NCI-H2171 (cell line): ENCODE data around the gene TUBGCP6.

Experiments
- DNase-seq: peaks from one replicate; lab custom pipeline; 2025; lab: John Stamatoyannopoulos, UW

Gene TUBGCP6

GRCh38 chr22:50250555-50251476, 6.0 kb upstream of the TUBGCP6 start, which contains the start of gene HDAC10:
HDAC10 (minus strand) TSS chr22:50251265; CDS start chr22:50251032, 233 bp downstream.
- DNase-seq = peak; percentile 79

GRCh38 chr22:50250249-50250554, 5.4 kb upstream of the TUBGCP6 start:
- no peak for DNase-seq

- no peak for DNase-seq
Observed at GRCh38 chr22:50249341-50250248, 4.8 kb upstream of the TUBGCP6 start.

- no peak for DNase-seq
Observed at GRCh38 chr22:50248196-50249081, 3.6 kb upstream of the TUBGCP6 start.

GRCh38 chr22:50247748-50248147, 2.9 kb upstream of the TUBGCP6 start:
- DNase-seq = peak; percentile 68

- no peak for DNase-seq
Observed at GRCh38 chr22:50246242-50247175, 1.7 kb upstream of the TUBGCP6 start.

GRCh38 chr22:50245214-50246072, 620 bp upstream of the TUBGCP6 start:
- DNase-seq = peak; percentile 79

- no peak for DNase-seq
Observed at GRCh38 chr22:50243685-50244419, 971 bp downstream of the TUBGCP6 start.

- no peak for DNase-seq
Observed at GRCh38 chr22:50242406-50242949, 2.3 kb downstream of the TUBGCP6 start.

- DNase-seq = no peak
Observed at GRCh38 chr22:50238755-50239154, 6.1 kb downstream of the TUBGCP6 start.

- DNase-seq = no peak
Observed at GRCh38 chr22:50236731-50237409, 8.0 kb downstream of the TUBGCP6 start.

GRCh38 chr22:50233223-50233622, 11.6 kb downstream of the TUBGCP6 start:
- no peak for DNase-seq

GRCh38 chr22:50232481-50233151, 12.2 kb downstream of the TUBGCP6 start:
- no peak for DNase-seq

GRCh38 chr22:50229370-50229769, 15.5 kb downstream of the TUBGCP6 start:
- no peak for DNase-seq

GRCh38 chr22:50228366-50228765, 16.5 kb downstream of the TUBGCP6 start:
- DNase-seq = no peak

GRCh38 chr22:50227579-50228215, 17.1 kb downstream of the TUBGCP6 start:
- no peak for DNase-seq

- no peak for DNase-seq
Observed at GRCh38 chr22:50226875-50227165, 18.0 kb downstream of the TUBGCP6 start.
